Keratinocyte (primary cell): Measurements from ENCODE around the gene CYP4B1. TPM values are rescaled to one million over a fixed set of nuclear protein-coding genes. Genes with fewer than 3 reads are reported as not detected.

ENCODE experiments used
- DNase-seq: peaks from one replicate; pipeline ENCODE4 v3.0.0-alpha.2; 2011; ENCODE audit warnings: low read depth, missing footprints, low spot score
- FAIRE-seq: peaks from 2 replicates; lab custom pipeline; 2011; peaks lifted over from hg19 to GRCh38; lab: Jason Lieb, UNC
- H2AFZ ChIP-seq: 2 replicates; pipeline ENCODE4 v1.6.0; 2012; ENCODE audit warnings: low read length, control low read depth, inconsistent platforms; ENCODE audit not compliant: control insufficient read depth
- H3K27ac ChIP-seq: 2 replicates; pipeline ENCODE4 v1.5.1; 2011; ENCODE audit warnings: low read length; ENCODE audit not compliant: control insufficient read depth, insufficient read depth
- H3K27me3 ChIP-seq: 3 replicates; pipeline ENCODE4 v1.6.0; 2011; ENCODE audit warnings: low read length; ENCODE audit not compliant: control insufficient read depth, insufficient read depth; ENCODE audit errors: extremely low read depth
- H3K36me3 ChIP-seq, 2 experiments: 2 replicates in 1 of 2; 3 replicates in 1 of 2; pipeline ENCODE4 v1.5.1; 2011; ENCODE audit warnings: low read length in 2 of 2, mild to moderate bottlenecking in 1 of 2; ENCODE audit not compliant: control insufficient read depth in 2 of 2, insufficient read depth in 2 of 2; ENCODE audit errors: extremely low read depth in 1 of 2
- H3K4me1 ChIP-seq: 3 replicates; pipeline ENCODE4 v1.5.1; 2011; ENCODE audit warnings: low read length; ENCODE audit not compliant: control insufficient read depth, insufficient read depth; ENCODE audit errors: extremely low read depth
- H3K4me2 ChIP-seq: 3 replicates; pipeline ENCODE4 v1.6.0; 2011; ENCODE audit warnings: low read depth, low read length; ENCODE audit not compliant: control insufficient read depth, insufficient read depth; ENCODE audit errors: extremely low read depth
- H3K4me3 ChIP-seq, 3 experiments: fragments of 200-600 bp in 1 of 3; sonication (generic) in 1 of 3; 2 replicates in 2 of 3; 3 replicates in 1 of 3; pipeline ENCODE4 v1.5.1; 2011 to 2016; ENCODE audit warnings: low read length in 3 of 3, mild to moderate bottlenecking in 3 of 3, control low read depth in 2 of 3, inconsistent platforms in 1 of 3, low read depth in 1 of 3, mixed read lengths in 1 of 3, mixed run types in 1 of 3, moderate library complexity in 1 of 3; ENCODE audit not compliant: control insufficient read depth in 2 of 3, insufficient read depth in 2 of 3; ENCODE audit errors: extremely low read depth in 1 of 3
- H3K79me2 ChIP-seq: 2 replicates; pipeline ENCODE4 v1.6.0; 2012; ENCODE audit warnings: low read length; ENCODE audit not compliant: control insufficient read depth, insufficient read depth
- H3K9ac ChIP-seq: 3 replicates; pipeline ENCODE4 v1.6.0; 2011; ENCODE audit warnings: low read length; ENCODE audit not compliant: control insufficient read depth, insufficient read depth; ENCODE audit errors: extremely low read depth
- H3K9me1 ChIP-seq: 3 replicates; pipeline ENCODE4 v1.6.0; 2011; ENCODE audit warnings: low read length; ENCODE audit not compliant: control insufficient read depth, insufficient read depth; ENCODE audit errors: extremely low read depth
- H3K9me3 ChIP-seq: 2 replicates; pipeline ENCODE4 v1.5.1; 2012; ENCODE audit warnings: low read depth, low read length; ENCODE audit not compliant: control insufficient read depth
- H4K20me1 ChIP-seq: 3 replicates; pipeline ENCODE4 v1.6.0; 2011; ENCODE audit warnings: low read length; ENCODE audit not compliant: control insufficient read depth, insufficient read depth; ENCODE audit errors: extremely low read depth
- EZH2 ChIP-seq: IDR thresholded peaks from one replicate; pipeline ENCODE4 v1.6.1; 2012; ENCODE audit warnings: inconsistent platforms, mild to moderate bottlenecking, low read length, moderate library complexity
- dilution Hi-C: fragments of 300-500 bp; cut with MboI; formaldehyde crosslinking; loops from one replicate; pipeline ENCODE4 v1.7.0; 2020; ENCODE audit warnings: low sequenced_read_pairs; ENCODE audit not compliant: extremely low pct_ligation_motif_present
- polyA plus RNA-seq, 5 experiments: library from polyadenylated mRNA; depleted of rRNA in 3 of 5; stranded (reverse) in 3 of 5; stranded (forward) in 1 of 5; unstranded in 1 of 5; fragments of >200 nt; gene quantifications; 1 replicate in 1 of 5; 2 replicates in 3 of 5; 3 replicates in 1 of 5; pipeline versions ENCODE4 v1.2.1 to v1.2.3, GENCODE V29; 2011 to 2012; ENCODE audit warnings: missing spikeins in 2 of 5, low read depth in 1 of 5, low replicate concordance in 1 of 5
- TF ChIP-seq, protein P1 (sequence below), 3 experiments: IDR thresholded peaks in 1 of 3; conservative IDR thresholded peaks in 1 of 3; optimal IDR thresholded peaks in 1 of 3; 2 replicates in 2 of 3; 3 replicates in 1 of 3; pipeline versions ENCODE3 to v1.5.1; 2011; ENCODE audit warnings: low read length in 3 of 3, mild to moderate bottlenecking in 3 of 3, moderate library complexity in 2 of 3, control low read depth in 1 of 3, inconsistent platforms in 1 of 3; ENCODE audit not compliant: insufficient read depth in 2 of 3; ENCODE audit errors: extremely low read depth in 1 of 3

CYP4B1 gene
- polyA plus RNA-seq, 1 donor (not counting 4 experiments of a cell fraction or from before 2014, with no cell fraction given): 2.1 TPM

DNA sequence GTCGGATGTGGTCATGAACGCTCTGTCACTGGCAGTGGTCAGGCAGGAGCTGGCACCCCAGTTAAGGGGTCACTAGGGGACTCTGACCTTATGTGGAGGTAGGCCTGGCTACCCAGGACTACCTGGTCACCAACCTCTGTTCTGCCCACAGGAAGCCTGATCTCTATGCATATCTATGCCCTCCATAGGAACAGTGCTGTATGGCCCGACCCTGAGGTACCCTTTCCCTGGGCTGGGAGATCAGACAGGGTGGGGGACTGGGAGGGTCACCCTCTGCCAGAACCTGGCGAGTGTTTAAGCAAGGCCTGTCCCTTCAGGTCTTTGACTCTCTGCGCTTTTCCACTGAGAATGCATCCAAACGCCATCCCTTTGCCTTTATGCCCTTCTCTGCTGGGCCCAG lies 19.0 kb downstream of the CYP4B1 start:
- dilution Hi-C loops: no loop called here
- Histone ChIP-seq H3K4me2 (no peak overlapping the region), H2AFZ (no peak overlapping the region), H3K27ac (no peak overlapping the region), H3K79me2 (no peaks in the 10 kb centered on the region), H3K36me3 (no peaks in the 10 kb centered on the region), H3K27me3 (no peaks in the 10 kb centered on the region), H3K4me3 (no peak overlapping the region), H3K9me1 (no peaks in the 10 kb centered on the region), H4K20me1 (no peaks in the 10 kb centered on the region), H3K9me3 (no peaks in the 10 kb centered on the region), H3K4me1 (no peaks in the 10 kb centered on the region), H3K9ac (no peak overlapping the region)
- no peak for FAIRE-seq
- no peak for DNase-seq
- TF ChIP-seq EZH2: no peak
- TF ChIP-seq, protein P1, sequence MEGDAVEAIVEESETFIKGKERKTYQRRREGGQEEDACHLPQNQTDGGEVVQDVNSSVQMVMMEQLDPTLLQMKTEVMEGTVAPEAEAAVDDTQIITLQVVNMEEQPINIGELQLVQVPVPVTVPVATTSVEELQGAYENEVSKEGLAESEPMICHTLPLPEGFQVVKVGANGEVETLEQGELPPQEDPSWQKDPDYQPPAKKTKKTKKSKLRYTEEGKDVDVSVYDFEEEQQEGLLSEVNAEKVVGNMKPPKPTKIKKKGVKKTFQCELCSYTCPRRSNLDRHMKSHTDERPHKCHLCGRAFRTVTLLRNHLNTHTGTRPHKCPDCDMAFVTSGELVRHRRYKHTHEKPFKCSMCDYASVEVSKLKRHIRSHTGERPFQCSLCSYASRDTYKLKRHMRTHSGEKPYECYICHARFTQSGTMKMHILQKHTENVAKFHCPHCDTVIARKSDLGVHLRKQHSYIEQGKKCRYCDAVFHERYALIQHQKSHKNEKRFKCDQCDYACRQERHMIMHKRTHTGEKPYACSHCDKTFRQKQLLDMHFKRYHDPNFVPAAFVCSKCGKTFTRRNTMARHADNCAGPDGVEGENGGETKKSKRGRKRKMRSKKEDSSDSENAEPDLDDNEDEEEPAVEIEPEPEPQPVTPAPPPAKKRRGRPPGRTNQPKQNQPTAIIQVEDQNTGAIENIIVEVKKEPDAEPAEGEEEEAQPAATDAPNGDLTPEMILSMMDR (optimal IDR thresholded peaks at IDR 0.05 in 1 of 3, IDR thresholded peaks at IDR 0.05 in 1 of 3, conservative IDR thresholded peaks at IDR 0.05 in 1 of 3; ENCODE audit: extremely low read depth in 1 of 3, insufficient read depth in 2 of 3, low read length in 3 of 3): no peak

DNA sequence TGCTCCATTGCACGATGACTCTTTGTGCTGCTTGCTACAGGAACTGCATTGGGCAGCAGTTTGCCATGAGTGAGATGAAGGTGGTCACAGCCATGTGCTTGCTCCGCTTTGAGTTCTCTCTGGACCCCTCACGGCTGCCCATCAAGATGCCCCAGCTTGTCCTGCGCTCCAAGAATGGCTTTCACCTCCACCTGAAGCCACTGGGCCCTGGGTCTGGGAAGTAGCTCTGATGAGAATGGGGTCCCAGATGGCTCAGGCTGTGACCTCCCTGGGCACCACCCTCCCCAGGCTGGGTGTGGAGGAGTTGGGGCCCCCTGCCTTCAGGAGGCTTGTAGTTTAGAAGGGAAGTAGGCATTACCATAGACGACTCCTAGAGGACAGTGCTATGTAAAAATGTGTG lies 19.7 kb downstream of the CYP4B1 start:
- H3K36me3 ChIP-seq: no peaks in the 10 kb centered on the region
- no peak overlapping the region for H3K4me3 ChIP-seq
- no peaks in the 10 kb centered on the region for H4K20me1 ChIP-seq
- FAIRE-seq: no peak
- no peak for DNase-seq
- no peaks in the 10 kb centered on the region for H3K9me3 ChIP-seq
- H3K4me2 ChIP-seq: no peak overlapping the region
- dilution Hi-C loops: no loop called here
- no peak overlapping the region for H2AFZ ChIP-seq
- H3K27me3 ChIP-seq: no peaks in the 10 kb centered on the region
- H3K9ac ChIP-seq: no peak overlapping the region
- no peak overlapping the region for H3K27ac ChIP-seq
- TF ChIP-seq, protein P1 (optimal IDR thresholded peaks at IDR 0.05 in 1 of 3, IDR thresholded peaks at IDR 0.05 in 1 of 3, conservative IDR thresholded peaks at IDR 0.05 in 1 of 3; ENCODE audit: extremely low read depth in 1 of 3, insufficient read depth in 2 of 3, low read length in 3 of 3): no peak
- TF ChIP-seq EZH2: no peak
- no peaks in the 10 kb centered on the region for H3K4me1 ChIP-seq
- H3K79me2 ChIP-seq: no peaks in the 10 kb centered on the region
- H3K9me1 ChIP-seq: no peaks in the 10 kb centered on the region
